Esophagus mucosa (tissue), 1 donor: ENCODE results near the gene PIPOX. TPM values are rescaled to one million over a fixed set of nuclear protein-coding genes. Genes with fewer than 3 reads are reported as not detected.
A peak's percentile ranks its signal among the peaks of the same experiment; 100 is the strongest.

Experiments used
- ATAC-seq: fragments of 200-7000 bp; cut with Tn5 transposase; one replicate; pipeline ENCODE4 v1.9.1; 2020
- total RNA-seq: library from RNA; stranded (reverse); gene quantifications from one replicate; pipeline ENCODE4 v1.2.4, GENCODE V29; 2023
- donor health status: DM: yes; HTN: yes; CAD: no.

PIPOX gene
- 0.64 TPM for total RNA-seq

GRCh38 chr17:29042679-29043538, at the start of gene PIPOX:
Gene PIPOX (plus strand): TSS chr17:29043141. CDS start chr17:29043226, 85 bp downstream.
- no peak for ATAC-seq

GRCh38 chr17:28993645-28994426, 49.1 kb upstream of the PIPOX start:
- ATAC-seq, result no peak

GRCh38 chr17:28996554-28997096, 46.3 kb upstream of the PIPOX start:
- no peak for ATAC-seq

- ATAC-seq, result no peak
These were observed 45.1 kb upstream of the PIPOX start for GRCh38 chr17:28997806-28998205.

- no peak for ATAC-seq
These were observed 43.7 kb upstream of the PIPOX start for GRCh38 chr17:28999206-28999605.

GRCh38 chr17:29000973-29001372, 42.0 kb upstream of the PIPOX start:
- ATAC-seq, result no peak

GRCh38 chr17:29002811-29003210, 40.1 kb upstream of the PIPOX start:
- no peak for ATAC-seq

- ATAC-seq, result no peak
These were observed 39.7 kb upstream of the PIPOX start for GRCh38 chr17:29003289-29003688.

GRCh38 chr17:29004081-29004692, 38.8 kb upstream of the PIPOX start:
- ATAC-seq, result no peak

GRCh38 chr17:29005936-29006511, 36.9 kb upstream of the PIPOX start, which contains the start of gene SEZ6:
Gene SEZ6 (minus strand): TSS chr17:29006033. CDS start chr17:29005869, 164 bp downstream.
- ATAC-seq, result peak; percentile 62

GRCh38 chr17:29007456-29007855, 35.5 kb upstream of the PIPOX start:
- ATAC-seq, result no peak

- ATAC-seq, result peak; percentile 73
These were observed 35.0 kb upstream of the PIPOX start for GRCh38 chr17:29007860-29008455.

GRCh38 chr17:29008591-29008990, 34.4 kb upstream of the PIPOX start:
- ATAC-seq, result no peak

- no peak for ATAC-seq
These were observed 32.8 kb upstream of the PIPOX start for GRCh38 chr17:29010129-29010528.

- no peak for ATAC-seq
These were observed 32.4 kb upstream of the PIPOX start for GRCh38 chr17:29010586-29010985.

- no peak for ATAC-seq
These were observed 30.4 kb upstream of the PIPOX start for GRCh38 chr17:29012535-29012934.

- no peak for ATAC-seq
These were observed 28.2 kb upstream of the PIPOX start for GRCh38 chr17:29014716-29015115.

GRCh38 chr17:29016345-29017210, 26.4 kb upstream of the PIPOX start:
- no peak for ATAC-seq

GRCh38 chr17:29018788-29019474, 24.0 kb upstream of the PIPOX start:
- ATAC-seq, result no peak

GRCh38 chr17:29019475-29020181, 23.3 kb upstream of the PIPOX start:
- ATAC-seq, result peak; percentile 34
